CD14-positive monocyte (primary cell): ENCODE measurements around the gene SLC39A3. TPM values are rescaled to one million over a fixed set of nuclear protein-coding genes. Genes with fewer than 3 reads are reported as not detected.
A peak's percentile ranks its signal among the peaks of the same experiment; 100 is the strongest.

Source experiments
- DNase-seq, 3 donors: peaks; one replicate each; pipeline ENCODE4 v3.0.0-alpha.2; 2011 to 2022
- H2AFZ ChIP-seq: 2 replicates; pipeline ENCODE4 v1.6.0; 2012; ENCODE audit warnings: mild to moderate bottlenecking, low read depth, low read length, inconsistent platforms; ENCODE audit not compliant: insufficient read depth, poor library complexity, severe bottlenecking
- H3K27ac ChIP-seq, 2 donors: 1 replicate in 1 of 2; 2 replicates in 1 of 2; pipeline ENCODE4 v1.5.1; 2012 to 2013; ENCODE audit warnings: low read length in 2 of 2, control low read depth in 1 of 2, inconsistent platforms in 1 of 2, low read depth in 1 of 2, mild to moderate bottlenecking in 1 of 2
- H3K27me3 ChIP-seq, 2 donors: one replicate each; pipeline versions ENCODE4 v1.6.0 to v1.6.1; 2011 to 2013; ENCODE audit warnings: low read length in 2 of 2; ENCODE audit not compliant: control insufficient read depth in 2 of 2, insufficient read depth in 2 of 2
- H3K36me3 ChIP-seq, 2 donors: replicated peaks in 1 of 2; 1 replicate in 1 of 2; 2 replicates in 1 of 2; pipeline versions ENCODE4 v1.5.1 to v1.6.1; 2012 to 2013; ENCODE audit warnings: low read length in 2 of 2, control low read depth in 1 of 2, inconsistent platforms in 1 of 2, mild to moderate bottlenecking in 1 of 2; ENCODE audit not compliant: insufficient read depth in 2 of 2, control insufficient read depth in 1 of 2
- H3K4me1 ChIP-seq, 2 donors: 1 replicate in 1 of 2; 2 replicates in 1 of 2; pipeline versions ENCODE4 v1.5.1 to v1.6.1; 2012 to 2013; ENCODE audit warnings: low read length in 2 of 2, control low read depth in 1 of 2, inconsistent platforms in 1 of 2, mild to moderate bottlenecking in 1 of 2, moderate library complexity in 1 of 2; ENCODE audit not compliant: insufficient read depth in 2 of 2, control insufficient read depth in 1 of 2
- H3K4me2 ChIP-seq: replicated peaks from 2 replicates; pipeline ENCODE3; 2012; ENCODE audit warnings: low read length, moderate library complexity, mild to moderate bottlenecking; ENCODE audit not compliant: poor library complexity, severe bottlenecking; ENCODE audit errors: extremely low read depth
- H3K4me3 ChIP-seq, 3 experiments: fragments of 200-600 bp in 1 of 3; sonication (generic) in 1 of 3; replicated peaks in 1 of 3; 1 replicate in 2 of 3; 2 replicates in 1 of 3; pipeline ENCODE4 v1.5.1; 2011 to 2013; ENCODE audit warnings: low read length in 3 of 3, mild to moderate bottlenecking in 3 of 3, control low read depth in 2 of 3, low read depth in 2 of 3, inconsistent platforms in 1 of 3, moderate library complexity in 1 of 3
- H3K79me2 ChIP-seq: 2 replicates; pipeline ENCODE4 v1.6.0; 2012; ENCODE audit warnings: mild to moderate bottlenecking, control low read depth, inconsistent platforms, low read length, moderate library complexity; ENCODE audit not compliant: insufficient read depth
- H3K9ac ChIP-seq: 2 replicates; pipeline ENCODE4 v1.6.0; 2017; ENCODE audit warnings: low read length, mild to moderate bottlenecking; ENCODE audit not compliant: insufficient read depth, poor library complexity, severe bottlenecking
- H3K9me3 ChIP-seq, 2 donors: replicated peaks in 1 of 2; 1 replicate in 1 of 2; 2 replicates in 1 of 2; pipeline versions ENCODE4 v1.5.1 to v1.6.1; 2012 to 2013; ENCODE audit warnings: low read length in 2 of 2, control low read depth in 1 of 2; ENCODE audit not compliant: control insufficient read depth in 1 of 2, insufficient read depth in 1 of 2
- H4K20me1 ChIP-seq: 2 replicates; pipeline ENCODE4 v1.6.0; 2012; ENCODE audit warnings: mild to moderate bottlenecking, low read length, control low read depth, moderate library complexity; ENCODE audit not compliant: insufficient read depth
- H3K27ac Mint-ChIP-seq, 7 donors: one replicate each; pipeline ENCODE4 v1.8.0; 2020; ENCODE audit warnings: mild to moderate bottlenecking in 7 of 7, mixed read lengths in 7 of 7, moderate library complexity in 6 of 7, inconsistent platforms in 2 of 7
- H3K27me3 Mint-ChIP-seq, 3 donors: one replicate each; pipeline ENCODE4 v1.8.0; 2021 to 2022; ENCODE audit warnings: low read depth in 3 of 3, mild to moderate bottlenecking in 3 of 3, mixed read lengths in 3 of 3, moderate library complexity in 3 of 3, inconsistent platforms in 1 of 3
- H3K36me3 Mint-ChIP-seq, 2 donors: one replicate each; pipeline ENCODE4 v1.8.0; 2020; ENCODE audit warnings: mixed read lengths in 2 of 2, inconsistent platforms in 1 of 2, mild to moderate bottlenecking in 1 of 2
- H3K4me1 Mint-ChIP-seq: one replicate; pipeline ENCODE4 v1.8.0; 2020; ENCODE audit warnings: mild to moderate bottlenecking, mixed read lengths
- H3K4me3 Mint-ChIP-seq, 2 donors: one replicate each; pipeline ENCODE4 v1.8.0; 2020; ENCODE audit warnings: mild to moderate bottlenecking in 2 of 2, mixed read lengths in 2 of 2, moderate library complexity in 1 of 2
- H3K9me3 Mint-ChIP-seq, 7 donors: one replicate each; pipeline ENCODE4 v1.8.0; 2020 to 2022; ENCODE audit warnings: mixed read lengths in 7 of 7, mild to moderate bottlenecking in 6 of 7, moderate library complexity in 6 of 7, inconsistent platforms in 2 of 7
- WGBS: methylation state at CpG from one replicate; pipeline ENCODE4 v1.1.5; 2013; ENCODE audit warnings: missing lambda C conversion rate; ENCODE audit not compliant: insufficient coverage; 5-methylcytosine and 5-hydroxymethylcytosine counted together
- intact Hi-C, 2 donors: fragments of 100-400 bp; cut with micrococcal nuclease; formaldehyde crosslinking; loops; one replicate each; pipeline versions ENCODE4 v1.15.0 to v1.15.1; 2023
- polyA plus RNA-seq, 3 donors: library from polyadenylated mRNA; depleted of rRNA in 1 of 3; unstranded in 2 of 3; stranded (reverse) in 1 of 3; fragments of 300-500 nt in 2 of 3; fragments of >200 nt in 1 of 3; fragmentation: Illumina TruSeq in 2 of 3; gene quantifications; 1 replicate in 2 of 3; 2 replicates in 1 of 3; pipeline ENCODE4 v1.2.3, GENCODE V29; 2012 to 2021
- TF ChIP-seq, protein P1 (sequence below): fragments of 200-600 bp; IDR thresholded peaks from one replicate; pipeline ENCODE4 v1.8.0; 2022; ENCODE audit warnings: antibody characterized with exemption, mild to moderate bottlenecking

SLC39A3 gene
- polyA plus RNA-seq, 3 donors, result 14.2 to 39.5 (median 37.0) TPM

DNA sequence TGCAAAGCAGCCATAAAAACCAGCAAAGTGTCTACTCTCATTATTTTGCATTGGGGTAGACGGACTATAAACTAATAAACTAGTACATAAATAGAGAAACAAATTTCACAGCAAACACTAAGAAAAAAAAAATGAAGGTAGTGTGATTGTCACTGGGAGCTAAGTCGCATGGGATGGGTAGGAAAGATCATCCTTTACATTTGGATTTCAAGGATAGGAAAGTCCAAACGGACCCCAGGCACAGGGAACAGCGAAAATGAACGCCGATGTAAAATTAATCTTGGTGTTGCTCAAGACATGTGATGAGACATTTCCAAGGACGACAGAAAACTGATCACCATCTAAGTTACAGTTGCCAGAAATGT is 43.9 kb upstream of the SLC39A3 start:
- H3K9me3 Mint-ChIP-seq, result no peaks in the 10 kb centered on the region
- H2AFZ ChIP-seq, result no peak overlapping the region
- intact Hi-C loops, result no loop called here
- no peak for DNase-seq
- H3K27ac Mint-ChIP-seq, result peak overlapping the region; percentile 86 to 94 (median 88)
- H3K27me3 Mint-ChIP-seq, result no peaks in the 10 kb centered on the region
- no CpG with 5 or more reads among the region's 7 CpGs for WGBS
- peaks cover 3 to 5% of the 10 kb centered on the region in 2 donors for H3K36me3 ChIP-seq
- peaks cover 45% of the 10 kb centered on the region for H3K4me1 Mint-ChIP-seq
- H3K27me3 ChIP-seq, result no peaks in the 10 kb centered on the region
- peaks cover 2 to 15% of the 10 kb centered on the region in 2 donors for H3K36me3 Mint-ChIP-seq
- H3K4me3 Mint-ChIP-seq, result peak overlapping the region in 1 of 2 donors; percentile 64
- peak overlapping the region; percentile 92 for H3K4me2 ChIP-seq
- H3K79me2 ChIP-seq, result peaks cover 78% of the 10 kb centered on the region
- H3K4me3 ChIP-seq, result peak overlapping the region in 1 of 3 experiments; percentile 98
- H3K4me1 ChIP-seq, result peaks cover 36 to 50% of the 10 kb centered on the region in 2 donors
- H3K9me3 ChIP-seq, result no peaks in the 10 kb centered on the region
- TF ChIP-seq, protein P1, sequence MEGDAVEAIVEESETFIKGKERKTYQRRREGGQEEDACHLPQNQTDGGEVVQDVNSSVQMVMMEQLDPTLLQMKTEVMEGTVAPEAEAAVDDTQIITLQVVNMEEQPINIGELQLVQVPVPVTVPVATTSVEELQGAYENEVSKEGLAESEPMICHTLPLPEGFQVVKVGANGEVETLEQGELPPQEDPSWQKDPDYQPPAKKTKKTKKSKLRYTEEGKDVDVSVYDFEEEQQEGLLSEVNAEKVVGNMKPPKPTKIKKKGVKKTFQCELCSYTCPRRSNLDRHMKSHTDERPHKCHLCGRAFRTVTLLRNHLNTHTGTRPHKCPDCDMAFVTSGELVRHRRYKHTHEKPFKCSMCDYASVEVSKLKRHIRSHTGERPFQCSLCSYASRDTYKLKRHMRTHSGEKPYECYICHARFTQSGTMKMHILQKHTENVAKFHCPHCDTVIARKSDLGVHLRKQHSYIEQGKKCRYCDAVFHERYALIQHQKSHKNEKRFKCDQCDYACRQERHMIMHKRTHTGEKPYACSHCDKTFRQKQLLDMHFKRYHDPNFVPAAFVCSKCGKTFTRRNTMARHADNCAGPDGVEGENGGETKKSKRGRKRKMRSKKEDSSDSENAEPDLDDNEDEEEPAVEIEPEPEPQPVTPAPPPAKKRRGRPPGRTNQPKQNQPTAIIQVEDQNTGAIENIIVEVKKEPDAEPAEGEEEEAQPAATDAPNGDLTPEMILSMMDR, result no peak
- peaks cover 18% of the 10 kb centered on the region for H4K20me1 ChIP-seq
- peak overlapping the region; percentile 12 to 93 for H3K27ac ChIP-seq
- no peak overlapping the region for H3K9ac ChIP-seq

DNA sequence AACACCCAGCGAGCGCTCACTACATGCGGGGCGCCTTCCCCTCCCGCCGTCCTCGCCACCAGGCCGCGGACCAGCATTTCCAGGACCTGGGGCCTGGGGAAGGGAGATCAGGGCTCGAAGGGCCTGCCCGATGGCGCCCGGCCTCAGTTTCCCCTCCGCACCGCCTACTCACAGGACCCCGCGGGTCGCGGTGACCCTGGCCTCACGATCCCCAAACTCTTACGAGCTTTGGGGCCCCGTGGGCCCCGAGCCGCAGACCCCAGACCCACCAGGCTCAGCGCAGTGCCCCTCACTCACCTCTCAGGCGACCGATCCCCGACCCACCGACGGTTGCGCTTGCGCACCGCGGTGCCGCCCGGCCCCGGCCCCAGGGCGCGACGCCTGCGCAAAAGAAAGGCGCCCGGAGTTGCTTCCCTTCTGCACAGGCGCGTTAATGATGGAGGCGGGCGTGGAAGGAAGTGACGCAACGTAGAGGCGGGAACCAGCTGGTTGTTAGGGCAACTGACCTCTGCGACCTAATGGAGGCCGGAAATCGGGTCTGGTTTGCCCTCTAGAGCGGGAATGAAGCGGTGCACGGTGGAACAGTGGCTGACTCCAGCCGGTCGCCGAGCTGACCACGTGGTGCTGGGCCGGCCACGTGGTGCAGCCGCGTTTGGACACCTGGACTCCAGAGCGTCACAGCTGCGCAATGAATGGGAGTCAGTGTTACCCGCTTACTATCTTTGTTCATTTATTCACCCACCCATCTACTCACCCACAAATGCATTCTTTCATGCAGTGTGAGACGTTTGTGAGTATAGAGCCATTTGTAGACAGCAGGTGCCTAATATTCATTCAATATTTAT is 43.3 kb upstream of the SLC39A3 start, which contains the start of gene SGTA:
TSS of gene SGTA (minus strand) at position 338 of the 845 bp plus-strand sequence. CDS start 14,205 bp downstream, outside the sequence.
- peaks cover 2 to 16% of the 10 kb centered on the region in 2 donors for H3K36me3 Mint-ChIP-seq
- peaks cover 36 to 50% of the 10 kb centered on the region in 2 donors for H3K4me1 ChIP-seq

More for the DNA sequence above, 43.3 kb upstream of the SLC39A3 start, which contains the start of gene SGTA:
- no peaks in the 10 kb centered on the region for H3K27me3 ChIP-seq
- H3K4me3 ChIP-seq, result peak within 1 kb of the TSS; percentile 57 to 98 (median 92)
- peaks cover 22% of the 10 kb centered on the region for H4K20me1 ChIP-seq
- Mint-ChIP-seq H3K9me3 (no peaks in the 10 kb centered on the region), H3K4me1 (peaks cover 45% of the 10 kb centered on the region), H3K4me3 (peak within 1 kb of the TSS; percentile 89 to 92), H3K27me3 (no peaks in the 10 kb centered on the region), H3K27ac (peak within 1 kb of the TSS; percentile 86 to 94 (median 93))
- H3K79me2 ChIP-seq, result peaks cover 84% of the 10 kb centered on the region
- peak; percentile 99 to 100 (median 99) for DNase-seq
- peak within 1 kb of the TSS; percentile 62 to 93 for H3K27ac ChIP-seq
- no peaks in the 10 kb centered on the region for H3K9me3 ChIP-seq
- TF ChIP-seq, protein P1, result peak; percentile 39
- peak within 1 kb of the TSS; percentile 96 for H3K9ac ChIP-seq
- peak within 1 kb of the TSS; percentile 92 for H3K4me2 ChIP-seq
- H2AFZ ChIP-seq, result peak within 1 kb of the TSS; percentile 86
- intact Hi-C loops, result no loop called here
- WGBS, result under 1% methylated on average over 41 of the region's 68 CpGs
- H3K36me3 ChIP-seq, result peaks cover 3 to 11% of the 10 kb centered on the region in 2 donors
